ENCODE results near the gene MARS2. TPM values are rescaled to one million over a fixed set of nuclear protein-coding genes. Genes with fewer than 3 reads are reported as not detected.

MARS2 gene
- total RNA-seq, 4 donors from 2014 or later = 4.4 to 14.4 (median 7.9) TPM

- in situ Hi-C loops (cut with MboI; ENCODE audit: low pct_ligation_motif_present in 1 of 4, low pct_unique_long_range_greater_than_20kb in 1 of 4, low sequenced_read_pairs in 3 of 4) = no loop called here
- Histone ChIP-seq H3K4me1 (no peaks in the 10 kb centered on the region), H3K9me3 (no peaks in the 10 kb centered on the region), H3K4me3 (peak overlapping the region in 2 of 4 donors; percentile 1 to 4), H3K36me3 (no peaks in the 10 kb centered on the region), H3K27ac (no peak overlapping the region), H3K27me3 (no peaks in the 10 kb centered on the region)
- TF ChIP-seq POLR2A (IDR thresholded peaks at IDR 0.05) = no peak
- TF ChIP-seq POLR2AphosphoS5 (IDR thresholded peaks at IDR 0.05) = no peak
- TF ChIP-seq EP300 (IDR thresholded peaks at IDR 0.05; ENCODE audit: low read depth) = no peak
- TF ChIP-seq, protein P1, sequence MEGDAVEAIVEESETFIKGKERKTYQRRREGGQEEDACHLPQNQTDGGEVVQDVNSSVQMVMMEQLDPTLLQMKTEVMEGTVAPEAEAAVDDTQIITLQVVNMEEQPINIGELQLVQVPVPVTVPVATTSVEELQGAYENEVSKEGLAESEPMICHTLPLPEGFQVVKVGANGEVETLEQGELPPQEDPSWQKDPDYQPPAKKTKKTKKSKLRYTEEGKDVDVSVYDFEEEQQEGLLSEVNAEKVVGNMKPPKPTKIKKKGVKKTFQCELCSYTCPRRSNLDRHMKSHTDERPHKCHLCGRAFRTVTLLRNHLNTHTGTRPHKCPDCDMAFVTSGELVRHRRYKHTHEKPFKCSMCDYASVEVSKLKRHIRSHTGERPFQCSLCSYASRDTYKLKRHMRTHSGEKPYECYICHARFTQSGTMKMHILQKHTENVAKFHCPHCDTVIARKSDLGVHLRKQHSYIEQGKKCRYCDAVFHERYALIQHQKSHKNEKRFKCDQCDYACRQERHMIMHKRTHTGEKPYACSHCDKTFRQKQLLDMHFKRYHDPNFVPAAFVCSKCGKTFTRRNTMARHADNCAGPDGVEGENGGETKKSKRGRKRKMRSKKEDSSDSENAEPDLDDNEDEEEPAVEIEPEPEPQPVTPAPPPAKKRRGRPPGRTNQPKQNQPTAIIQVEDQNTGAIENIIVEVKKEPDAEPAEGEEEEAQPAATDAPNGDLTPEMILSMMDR (IDR thresholded peaks at IDR 0.05) = no peak
- DNase-seq = no peak
- WGBS, 2 donors (ENCODE audit: low coverage in 1 of 2) = 38 to 39% methylated on average over 1 of the region's 1 CpG
- intact Hi-C loops (cut with DNase I; ENCODE audit: low total_unique reads) = no loop called here
Measured at GRCh38 chr2:197673606-197674005, 31.6 kb upstream of the MARS2 start.

DNA sequence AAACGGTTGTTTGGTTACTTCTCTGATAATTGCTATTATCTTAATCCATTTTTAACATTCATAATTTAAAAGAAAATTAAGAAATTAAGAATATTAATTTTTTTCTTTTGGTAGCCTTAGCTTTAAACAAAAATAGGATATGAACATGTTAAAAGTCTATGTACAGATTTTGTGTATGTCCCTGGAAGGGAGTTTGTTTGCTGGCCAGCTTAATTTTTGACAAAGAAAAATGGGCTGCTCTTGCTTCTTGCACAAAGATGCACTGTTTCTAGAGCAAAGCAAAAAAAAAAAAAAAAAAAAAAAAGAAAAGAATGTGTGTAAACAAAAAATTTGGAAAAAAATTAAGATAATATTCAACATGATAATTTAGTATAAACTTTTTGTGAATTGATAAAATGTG lies 31.1 kb upstream of the MARS2 start:
- peak overlapping the region in 2 of 4 donors; percentile 14 to 39 for H3K4me3 ChIP-seq
- no peak for DNase-seq
- no peaks in the 10 kb centered on the region for H3K9me3 ChIP-seq
- WGBS, 2 donors (ENCODE audit: low coverage in 1 of 2) = 59 to 63% methylated on average over 1 of the region's 1 CpG
- in situ Hi-C loops (cut with MboI; ENCODE audit: low pct_ligation_motif_present in 1 of 4, low pct_unique_long_range_greater_than_20kb in 1 of 4, low sequenced_read_pairs in 3 of 4) (no loop called here), intact Hi-C loops (cut with DNase I; ENCODE audit: low total_unique reads) (no loop called here)
- TF ChIP-seq EP300 (IDR thresholded peaks at IDR 0.05; ENCODE audit: low read depth) = no peak
- TF ChIP-seq POLR2A (IDR thresholded peaks at IDR 0.05) = no peak
- TF ChIP-seq, protein P1 (IDR thresholded peaks at IDR 0.05) = no peak
- no peak for TF ChIP-seq POLR2AphosphoS5 (IDR thresholded peaks at IDR 0.05)
- no peaks in the 10 kb centered on the region for H3K27me3 ChIP-seq
- H3K27ac ChIP-seq = no peak overlapping the region
- H3K36me3 ChIP-seq = no peaks in the 10 kb centered on the region
- no peaks in the 10 kb centered on the region for H3K4me1 ChIP-seq

GRCh38 chr2:197674591-197674990 lies 30.6 kb upstream of the MARS2 start:
- intact Hi-C loops (cut with DNase I; ENCODE audit: low total_unique reads) = no loop called here

DNA sequence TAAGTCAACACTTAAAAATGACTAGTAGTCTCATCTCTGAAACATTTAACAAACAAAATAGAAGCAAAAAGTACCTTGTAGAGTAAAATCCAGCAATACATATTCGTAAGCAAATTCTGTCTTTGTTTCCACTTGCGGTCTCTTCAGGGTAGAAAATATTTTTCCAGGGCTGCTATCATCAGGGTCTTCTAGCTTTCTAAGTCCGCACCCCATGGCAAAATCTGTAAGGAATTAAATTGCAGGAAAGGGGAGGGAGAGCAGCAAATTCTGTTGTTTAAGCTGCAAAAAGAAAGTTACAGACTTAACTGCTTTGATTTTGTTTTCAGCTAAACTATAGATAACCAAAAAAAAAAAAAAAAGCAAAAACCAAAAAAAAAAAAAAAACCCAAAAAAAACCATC lies 29.9 kb upstream of the MARS2 start, which contains the start of gene RFTN2:
Gene RFTN2, minus strand, starts transcription at position 342 of the 400 bp plus-strand sequence. Its CDS starts 129 bp downstream, at position 213.
- H3K4me1 ChIP-seq = no peaks in the 10 kb centered on the region
- peak within 1 kb of the TSS; percentile 47 to 62 (median 54) for H3K27ac ChIP-seq
- in situ Hi-C loops (cut with MboI; ENCODE audit: low pct_ligation_motif_present in 1 of 4, low pct_unique_long_range_greater_than_20kb in 1 of 4, low sequenced_read_pairs in 3 of 4) (no loop called here), intact Hi-C loops (cut with DNase I; ENCODE audit: low total_unique reads) (no loop called here)
- peak within 1 kb of the TSS in 3 of 4 donors; percentile 9 to 39 (median 14) for H3K4me3 ChIP-seq
- no peak for TF ChIP-seq EP300 (IDR thresholded peaks at IDR 0.05; ENCODE audit: low read depth)
- TF ChIP-seq, protein P1 (IDR thresholded peaks at IDR 0.05) = no peak
- TF ChIP-seq POLR2A (IDR thresholded peaks at IDR 0.05) = no peak
- TF ChIP-seq POLR2AphosphoS5 (IDR thresholded peaks at IDR 0.05) = no peak
- no peak for DNase-seq
- no peaks in the 10 kb centered on the region for H3K36me3 ChIP-seq
- 37 to 57% methylated on average over 2 to 3 of the region's 3 CpGs for WGBS, 2 donors (ENCODE audit: low coverage in 1 of 2)
- H3K9me3 ChIP-seq = no peaks in the 10 kb centered on the region
- H3K27me3 ChIP-seq = no peaks in the 10 kb centered on the region

More at GRCh38 chr2:197674591-197674990, 30.6 kb upstream of the MARS2 start:
- DNase-seq = no peak
- Histone ChIP-seq H3K36me3 (no peaks in the 10 kb centered on the region), H3K4me3 (peak overlapping the region in 2 of 4 donors; percentile 14 to 39), H3K27me3 (no peaks in the 10 kb centered on the region), H3K4me1 (no peaks in the 10 kb centered on the region), H3K9me3 (no peaks in the 10 kb centered on the region), H3K27ac (peak overlapping the region; percentile 17 to 62 (median 53))
- in situ Hi-C loops (cut with MboI; ENCODE audit: low pct_ligation_motif_present in 1 of 4, low pct_unique_long_range_greater_than_20kb in 1 of 4, low sequenced_read_pairs in 3 of 4) = no loop called here
- TF ChIP-seq EP300 (IDR thresholded peaks at IDR 0.05; ENCODE audit: low read depth) (no peak), POLR2AphosphoS5 (IDR thresholded peaks at IDR 0.05) (no peak), POLR2A (IDR thresholded peaks at IDR 0.05) (no peak)
- TF ChIP-seq, protein P1 (IDR thresholded peaks at IDR 0.05) = no peak
- WGBS, 2 donors (ENCODE audit: low coverage in 1 of 2) = 22 to 35% methylated on average over 3 of the region's 3 CpGs
